ENCODE measurements around the gene ANTXRL. TPM values are rescaled to one million over a fixed set of nuclear protein-coding genes. Genes with fewer than 3 reads are reported as not detected.
"Not testable (repeated sequence)": the region's sequence is repeated elsewhere in the genome, so short reads cannot be mapped to it uniquely, and the experiment has no call there.

The ANTXRL gene
- total and polyA plus RNA-seq, 2 experiments from 2014 or later: not detected

DNA sequence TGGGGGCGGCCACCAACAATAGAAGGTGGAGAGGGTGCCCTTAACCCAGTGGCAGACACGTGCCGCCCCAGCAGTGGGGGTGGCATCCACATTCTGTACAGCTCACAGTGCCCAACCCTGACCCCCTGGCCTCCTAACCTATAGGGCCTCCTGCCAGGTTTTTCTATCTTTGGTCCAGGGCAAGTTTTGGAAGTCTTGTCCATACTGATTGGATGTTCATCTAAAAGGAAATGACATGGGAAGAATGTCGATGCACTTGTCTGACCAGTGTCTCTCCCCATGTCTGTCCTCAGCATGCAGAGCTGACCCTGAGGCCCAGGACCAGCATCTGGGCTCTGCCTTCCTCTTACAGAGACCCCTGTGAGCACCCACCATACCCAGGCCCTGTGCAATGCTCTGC lies 32.3 kb upstream of the ANTXRL start (continued):
- TF ChIP-seq, protein P1, sequence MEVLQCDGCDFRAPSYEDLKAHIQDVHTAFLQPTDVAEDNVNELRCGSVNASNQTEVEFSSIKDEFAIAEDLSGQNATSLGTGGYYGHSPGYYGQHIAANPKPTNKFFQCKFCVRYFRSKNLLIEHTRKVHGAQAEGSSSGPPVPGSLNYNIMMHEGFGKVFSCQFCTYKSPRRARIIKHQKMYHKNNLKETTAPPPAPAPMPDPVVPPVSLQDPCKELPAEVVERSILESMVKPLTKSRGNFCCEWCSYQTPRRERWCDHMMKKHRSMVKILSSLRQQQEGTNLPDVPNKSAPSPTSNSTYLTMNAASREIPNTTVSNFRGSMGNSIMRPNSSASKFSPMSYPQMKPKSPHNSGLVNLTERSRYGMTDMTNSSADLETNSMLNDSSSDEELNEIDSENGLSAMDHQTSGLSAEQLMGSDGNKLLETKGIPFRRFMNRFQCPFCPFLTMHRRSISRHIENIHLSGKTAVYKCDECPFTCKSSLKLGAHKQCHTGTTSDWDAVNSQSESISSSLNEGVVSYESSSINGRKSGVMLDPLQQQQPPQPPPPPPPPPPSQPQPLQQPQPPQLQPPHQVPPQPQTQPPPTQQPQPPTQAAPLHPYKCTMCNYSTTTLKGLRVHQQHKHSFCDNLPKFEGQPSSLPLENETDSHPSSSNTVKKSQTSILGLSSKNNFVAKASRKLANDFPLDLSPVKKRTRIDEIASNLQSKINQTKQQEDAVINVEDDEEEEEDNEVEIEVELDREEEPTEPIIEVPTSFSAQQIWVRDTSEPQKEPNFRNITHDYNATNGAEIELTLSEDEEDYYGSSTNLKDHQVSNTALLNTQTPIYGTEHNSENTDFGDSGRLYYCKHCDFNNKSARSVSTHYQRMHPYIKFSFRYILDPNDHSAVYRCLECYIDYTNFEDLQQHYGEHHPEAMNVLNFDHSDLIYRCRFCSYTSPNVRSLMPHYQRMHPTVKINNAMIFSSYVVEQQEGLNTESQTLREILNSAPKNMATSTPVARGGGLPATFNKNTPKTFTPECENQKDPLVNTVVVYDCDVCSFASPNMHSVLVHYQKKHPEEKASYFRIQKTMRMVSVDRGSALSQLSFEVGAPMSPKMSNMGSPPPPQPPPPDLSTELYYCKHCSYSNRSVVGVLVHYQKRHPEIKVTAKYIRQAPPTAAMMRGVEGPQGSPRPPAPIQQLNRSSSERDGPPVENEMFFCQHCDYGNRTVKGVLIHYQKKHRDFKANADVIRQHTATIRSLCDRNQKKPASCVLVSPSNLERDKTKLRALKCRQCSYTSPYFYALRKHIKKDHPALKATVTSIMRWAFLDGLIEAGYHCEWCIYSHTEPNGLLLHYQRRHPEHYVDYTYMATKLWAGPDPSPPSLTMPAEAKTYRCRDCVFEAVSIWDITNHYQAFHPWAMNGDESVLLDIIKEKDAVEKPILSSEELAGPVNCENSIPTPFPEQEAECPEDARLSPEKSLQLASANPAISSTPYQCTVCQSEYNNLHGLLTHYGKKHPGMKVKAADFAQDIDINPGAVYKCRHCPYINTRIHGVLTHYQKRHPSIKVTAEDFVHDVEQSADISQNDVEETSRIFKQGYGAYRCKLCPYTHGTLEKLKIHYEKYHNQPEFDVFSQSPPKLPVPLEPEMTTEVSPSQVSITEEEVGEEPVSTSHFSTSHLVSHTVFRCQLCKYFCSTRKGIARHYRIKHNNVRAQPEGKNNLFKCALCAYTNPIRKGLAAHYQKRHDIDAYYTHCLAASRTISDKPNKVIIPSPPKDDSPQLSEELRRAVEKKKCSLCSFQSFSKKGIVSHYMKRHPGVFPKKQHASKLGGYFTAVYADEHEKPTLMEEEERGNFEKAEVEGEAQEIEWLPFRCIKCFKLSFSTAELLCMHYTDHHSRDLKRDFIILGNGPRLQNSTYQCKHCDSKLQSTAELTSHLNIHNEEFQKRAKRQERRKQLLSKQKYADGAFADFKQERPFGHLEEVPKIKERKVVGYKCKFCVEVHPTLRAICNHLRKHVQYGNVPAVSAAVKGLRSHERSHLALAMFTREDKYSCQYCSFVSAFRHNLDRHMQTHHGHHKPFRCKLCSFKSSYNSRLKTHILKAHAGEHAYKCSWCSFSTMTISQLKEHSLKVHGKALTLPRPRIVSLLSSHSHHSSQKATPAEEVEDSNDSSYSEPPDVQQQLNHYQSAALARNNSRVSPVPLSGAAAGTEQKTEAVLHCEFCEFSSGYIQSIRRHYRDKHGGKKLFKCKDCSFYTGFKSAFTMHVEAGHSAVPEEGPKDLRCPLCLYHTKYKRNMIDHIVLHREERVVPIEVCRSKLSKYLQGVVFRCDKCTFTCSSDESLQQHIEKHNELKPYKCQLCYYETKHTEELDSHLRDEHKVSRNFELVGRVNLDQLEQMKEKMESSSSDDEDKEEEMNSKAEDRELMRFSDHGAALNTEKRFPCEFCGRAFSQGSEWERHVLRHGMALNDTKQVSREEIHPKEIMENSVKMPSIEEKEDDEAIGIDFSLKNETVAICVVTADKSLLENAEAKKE (CRISPR knock-in tag; IDR thresholded peaks at IDR 0.05): no peak
- no peak for TF ChIP-seq ZNF331 (CRISPR knock-in tag; IDR thresholded peaks at IDR 0.05; ENCODE audit: low read depth)
- no peak for TF ChIP-seq EZH2phosphoT487 (IDR thresholded peaks at IDR 0.05; ENCODE audit: unreplicated experiment)

DNA sequence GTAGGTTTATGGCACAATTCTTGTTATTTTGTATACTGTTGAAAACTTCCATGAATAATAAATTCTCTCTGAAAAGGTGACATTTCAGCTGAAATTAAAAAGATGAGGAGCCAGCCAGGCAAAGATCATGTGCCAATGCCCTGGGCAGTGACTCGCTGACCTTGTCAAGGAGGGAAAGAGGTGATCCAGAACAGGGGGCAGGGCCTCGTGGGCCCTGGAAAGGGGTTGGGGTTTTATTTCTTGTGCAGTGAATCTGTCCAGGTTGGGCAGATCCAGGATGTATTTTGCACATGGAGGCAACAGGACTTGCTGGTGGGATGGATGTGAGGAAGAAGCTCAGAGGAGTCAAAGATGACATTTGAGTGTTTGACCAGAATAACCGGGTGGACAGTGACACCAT lies 31.6 kb upstream of the ANTXRL start:
- not testable (repeated sequence) for H3K9me2 ChIP-seq (ENCODE audit: insufficient read depth); H3F3A ChIP-seq (replicated peaks; ENCODE audit: low read depth); H3K9me3 Mint-ChIP-seq; H3K4me1 ChIP-seq (ENCODE audit: insufficient read depth); H3K4me3 Mint-ChIP-seq; H3K27ac ChIP-seq (ENCODE audit: low read depth); H3K27me3 Mint-ChIP-seq (ENCODE audit: insufficient read depth, low read depth, poor library complexity); H3K4me1 Mint-ChIP-seq; H2AFZ ChIP-seq; ATAC-seq; H3K4me2 ChIP-seq; H3K27ac Mint-ChIP-seq; H3K27me3 ChIP-seq (ENCODE audit: insufficient read depth); DNase-seq (ENCODE audit: low spot score); H4K20me1 ChIP-seq (replicated peaks; ENCODE audit: insufficient read depth); H3K4me3 ChIP-seq; H3K36me3 ChIP-seq (ENCODE audit: insufficient read depth); H3K36me3 Mint-ChIP-seq (ENCODE audit: low read depth); H3K79me2 ChIP-seq (replicated peaks; ENCODE audit: insufficient read depth)

All from GM23338 (cell line).